DND-41 (cell line): Measurements from ENCODE around the gene BMPER.

Experiments
- CTCF ChIP-seq: IDR thresholded peaks from 2 replicates; pipeline ENCODE4 v1.5.1; 2012; ENCODE audit warnings: borderline replicate concordance, low read length, moderate library complexity, mild to moderate bottlenecking; ENCODE audit not compliant: poor library complexity, severe bottlenecking; ENCODE audit errors: extremely low read depth
- EZH2 ChIP-seq: IDR thresholded peaks from 3 replicates; pipeline ENCODE4 v1.6.1; 2012; ENCODE audit warnings: borderline replicate concordance, low read depth, mild to moderate bottlenecking, moderate library complexity, low read length, inconsistent platforms; ENCODE audit not compliant: severe bottlenecking

- TF ChIP-seq CTCF (no peak), EZH2 (no peak)
These were observed 29.1 kb downstream of the BMPER start for GRCh38 chr7:33934391-33934790.
